Fibroblast of lung (primary cell): ENCODE measurements around the gene PLTP. TPM values are rescaled to one million over a fixed set of nuclear protein-coding genes. Genes with fewer than 3 reads are reported as not detected.
A peak's percentile ranks its signal among the peaks of the same experiment; 100 is the strongest.

Experiments used
- DNase-seq, 2 donors: peaks; one replicate each; pipeline versions ENCODE4 v3.0.0 to v3.0.0-alpha.2; 2010; ENCODE audit warnings: low read depth in 2 of 2
- H2AFZ ChIP-seq: 2 replicates; pipeline ENCODE4 v1.5.1; 2012; ENCODE audit warnings: low read length, control low read depth, inconsistent platforms
- H3K27ac ChIP-seq: 2 replicates; pipeline ENCODE4 v1.5.1; 2011; ENCODE audit warnings: low read length, control low read depth; ENCODE audit not compliant: insufficient read depth
- H3K27me3 ChIP-seq: 2 replicates; pipeline ENCODE4 v1.5.1; 2011; ENCODE audit warnings: mild to moderate bottlenecking, low read length; ENCODE audit not compliant: control insufficient read depth, insufficient read depth
- H3K36me3 ChIP-seq: 2 replicates; pipeline ENCODE4 v1.5.1; 2011; ENCODE audit warnings: low read length; ENCODE audit not compliant: control insufficient read depth, insufficient read depth
- H3K4me1 ChIP-seq: 2 replicates; pipeline ENCODE4 v1.5.1; 2011; ENCODE audit warnings: low read length; ENCODE audit not compliant: control insufficient read depth, insufficient read depth; ENCODE audit errors: extremely low read depth
- H3K4me2 ChIP-seq: 2 replicates; pipeline ENCODE4 v1.5.1; 2011; ENCODE audit warnings: low read length, control low read depth; ENCODE audit not compliant: insufficient read depth; ENCODE audit errors: extremely low read depth
- H3K4me3 ChIP-seq, 4 experiments: fragments of 200-600 bp in 1 of 4; sonication (generic) in 1 of 4; replicated peaks in 1 of 4; 2 replicates each; pipeline ENCODE4 v1.5.1; 2011 to 2016; ENCODE audit warnings: low read length in 4 of 4, low read depth in 3 of 4, mild to moderate bottlenecking in 3 of 4, control low read depth in 2 of 4, inconsistent platforms in 1 of 4, mixed read lengths in 1 of 4; ENCODE audit not compliant: insufficient read depth in 1 of 4; ENCODE audit errors: control extremely low read depth in 1 of 4
- H3K79me2 ChIP-seq: 2 replicates; pipeline ENCODE4 v1.5.1; 2012; ENCODE audit warnings: mild to moderate bottlenecking, low read length, inconsistent platforms; ENCODE audit not compliant: control insufficient read depth, insufficient read depth
- H3K9ac ChIP-seq: 2 replicates; pipeline ENCODE4 v1.5.1; 2011; ENCODE audit warnings: mild to moderate bottlenecking, low read length, control low read depth; ENCODE audit not compliant: insufficient read depth
- H3K9me3 ChIP-seq: 2 replicates; pipeline ENCODE4 v1.5.1; 2012; ENCODE audit warnings: low read depth, low read length; ENCODE audit not compliant: control insufficient read depth, insufficient read depth
- H4K20me1 ChIP-seq: 2 replicates; pipeline ENCODE4 v1.5.1; 2011; ENCODE audit warnings: low read length; ENCODE audit not compliant: control insufficient read depth, insufficient read depth; ENCODE audit errors: extremely low read depth
- EZH2 ChIP-seq: IDR thresholded peaks from 2 replicates; pipeline ENCODE4 v1.5.1; 2012; ENCODE audit warnings: low read length, control low read depth, mild to moderate bottlenecking; ENCODE audit errors: missing control alignments
- polyA plus RNA-seq, 2 donors: library from polyadenylated mRNA; depleted of rRNA in 1 of 2; stranded (reverse) in 1 of 2; unstranded in 1 of 2; fragments of >200 nt; gene quantifications; 2 replicates each; pipeline ENCODE4 v1.2.1, GENCODE V29; 2011 to 2012; ENCODE audit warnings: missing spikeins in 1 of 2
- total RNA-seq: library from RNA; depleted of rRNA; stranded (reverse); fragments of >200 nt; gene quantifications from 2 replicates; pipeline ENCODE4 v1.2.1, GENCODE V29; 2014
- TF ChIP-seq, protein P1 (sequence below), 2 donors: IDR thresholded peaks in 1 of 2; conservative IDR thresholded peaks in 1 of 2; 1 replicate in 1 of 2; 2 replicates in 1 of 2; pipeline ENCODE4 v1.5.1; 2011 to 2012; ENCODE audit warnings: low read length in 2 of 2, control low read depth in 1 of 2, inconsistent platforms in 1 of 2, low read depth in 1 of 2, mild to moderate bottlenecking in 1 of 2

The PLTP gene
- total and polyA plus RNA-seq, 2 donors (not counting 1 experiment from before 2014, with no cell fraction given) = 63.1 to 110 TPM

DNA sequence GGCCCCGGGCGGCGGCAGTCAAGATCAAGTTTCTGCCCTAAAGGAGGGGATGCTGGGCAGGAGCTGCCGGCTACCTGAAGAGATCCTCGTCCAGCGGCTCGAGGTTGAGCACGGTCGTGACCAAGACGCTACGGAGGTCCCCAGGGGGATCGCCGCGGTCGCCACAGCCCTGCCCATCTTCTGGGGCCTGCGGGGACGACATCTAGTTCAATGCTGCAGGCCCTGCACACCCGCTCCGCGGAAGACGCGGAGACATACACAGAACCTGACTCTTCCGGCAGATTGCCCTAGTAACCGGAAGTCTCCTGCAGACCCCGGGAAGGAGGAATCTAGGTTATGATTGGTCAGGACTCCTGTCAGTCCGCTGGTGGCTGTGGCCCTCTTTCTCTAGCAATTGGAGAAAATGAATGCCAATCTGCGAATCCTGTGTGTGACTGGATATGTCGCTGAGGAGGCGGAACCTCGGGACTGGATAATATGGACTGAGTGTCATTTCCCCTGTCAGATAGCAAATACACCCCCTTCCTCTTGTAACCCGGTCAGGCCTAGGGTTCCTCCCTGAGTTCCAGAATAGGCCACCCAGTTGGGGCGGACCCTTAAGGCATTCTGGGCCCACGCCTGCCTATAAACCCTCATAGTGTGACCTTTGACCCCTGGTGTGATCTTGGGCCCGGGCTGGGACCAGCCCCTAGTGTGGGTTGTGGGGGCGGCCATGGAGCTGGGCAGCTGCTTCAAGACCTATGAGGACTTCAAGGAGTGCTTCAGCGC, 54.7 kb downstream of the PLTP start, which contains the start of the genes ACOT8 and ZSWIM3:
TSS of gene ACOT8 (minus strand) at position 279 of the 768 bp plus-strand sequence. CDS start at position 202, 77 bp downstream.
TSS of gene ZSWIM3 (plus strand) at position 501 of the 768 bp plus-strand sequence. CDS start at position 713, 212 bp downstream.
- no peaks in the 10 kb centered on the region for H3K9me3 ChIP-seq
- H3K27ac ChIP-seq = peak within 1 kb of the TSS; percentile 73
- peaks cover 19% of the 10 kb centered on the region for H3K79me2 ChIP-seq
- no peak for TF ChIP-seq EZH2
- TF ChIP-seq, protein P1, sequence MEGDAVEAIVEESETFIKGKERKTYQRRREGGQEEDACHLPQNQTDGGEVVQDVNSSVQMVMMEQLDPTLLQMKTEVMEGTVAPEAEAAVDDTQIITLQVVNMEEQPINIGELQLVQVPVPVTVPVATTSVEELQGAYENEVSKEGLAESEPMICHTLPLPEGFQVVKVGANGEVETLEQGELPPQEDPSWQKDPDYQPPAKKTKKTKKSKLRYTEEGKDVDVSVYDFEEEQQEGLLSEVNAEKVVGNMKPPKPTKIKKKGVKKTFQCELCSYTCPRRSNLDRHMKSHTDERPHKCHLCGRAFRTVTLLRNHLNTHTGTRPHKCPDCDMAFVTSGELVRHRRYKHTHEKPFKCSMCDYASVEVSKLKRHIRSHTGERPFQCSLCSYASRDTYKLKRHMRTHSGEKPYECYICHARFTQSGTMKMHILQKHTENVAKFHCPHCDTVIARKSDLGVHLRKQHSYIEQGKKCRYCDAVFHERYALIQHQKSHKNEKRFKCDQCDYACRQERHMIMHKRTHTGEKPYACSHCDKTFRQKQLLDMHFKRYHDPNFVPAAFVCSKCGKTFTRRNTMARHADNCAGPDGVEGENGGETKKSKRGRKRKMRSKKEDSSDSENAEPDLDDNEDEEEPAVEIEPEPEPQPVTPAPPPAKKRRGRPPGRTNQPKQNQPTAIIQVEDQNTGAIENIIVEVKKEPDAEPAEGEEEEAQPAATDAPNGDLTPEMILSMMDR (conservative IDR thresholded peaks at IDR 0.05 in 1 of 2, IDR thresholded peaks at IDR 0.05 in 1 of 2; ENCODE audit: low read depth in 1 of 2, low read length in 2 of 2) = no peak
- H3K36me3 ChIP-seq = peaks cover 3% of the 10 kb centered on the region
- peak; percentile 100 for DNase-seq
- peak within 1 kb of the TSS; percentile 84 for H2AFZ ChIP-seq
- H3K9ac ChIP-seq = peak within 1 kb of the TSS; percentile 74
- no peaks in the 10 kb centered on the region for H4K20me1 ChIP-seq
- H3K4me2 ChIP-seq = peak within 1 kb of the TSS; percentile 88
- no peaks in the 10 kb centered on the region for H3K27me3 ChIP-seq
- peak within 1 kb of the TSS; percentile 83 to 86 (median 86) for H3K4me3 ChIP-seq
- H3K4me1 ChIP-seq = peaks cover 2% of the 10 kb centered on the region

- no peak overlapping the region for H3K4me2 ChIP-seq
- H3K4me1 ChIP-seq = peaks cover 2% of the 10 kb centered on the region
- no peak for DNase-seq
- H4K20me1 ChIP-seq = no peaks in the 10 kb centered on the region
- no peaks in the 10 kb centered on the region for H3K27me3 ChIP-seq
- no peak overlapping the region for H3K4me3 ChIP-seq
- no peak overlapping the region for H3K27ac ChIP-seq
- H3K36me3 ChIP-seq = peaks cover 3% of the 10 kb centered on the region
- peaks cover 19% of the 10 kb centered on the region for H3K79me2 ChIP-seq
- no peaks in the 10 kb centered on the region for H3K9me3 ChIP-seq
- no peak overlapping the region for H2AFZ ChIP-seq
- no peak for TF ChIP-seq EZH2
- TF ChIP-seq, protein P1 (conservative IDR thresholded peaks at IDR 0.05 in 1 of 2, IDR thresholded peaks at IDR 0.05 in 1 of 2; ENCODE audit: low read depth in 1 of 2, low read length in 2 of 2) = no peak
- H3K9ac ChIP-seq = no peak overlapping the region
Measured at GRCh38 chr20:45853484-45853883, 58.5 kb downstream of the PLTP start.

- Histone ChIP-seq H3K27ac (no peak overlapping the region), H3K9ac (no peak overlapping the region), H3K27me3 (no peaks in the 10 kb centered on the region), H3K4me3 (no peak overlapping the region), H3K4me2 (no peak overlapping the region), H3K9me3 (no peaks in the 10 kb centered on the region), H3K79me2 (peaks cover 19% of the 10 kb centered on the region), H3K36me3 (peaks cover 6% of the 10 kb centered on the region), H3K4me1 (peaks cover 2% of the 10 kb centered on the region), H4K20me1 (no peaks in the 10 kb centered on the region), H2AFZ (no peak overlapping the region)
- TF ChIP-seq EZH2 = no peak
- TF ChIP-seq, protein P1 (conservative IDR thresholded peaks at IDR 0.05 in 1 of 2, IDR thresholded peaks at IDR 0.05 in 1 of 2; ENCODE audit: low read depth in 1 of 2, low read length in 2 of 2) = no peak
- no peak for DNase-seq
Measured at GRCh38 chr20:45852326-45852725, 59.6 kb downstream of the PLTP start.
